ENCODE results near the gene SETD2. TPM values are rescaled to one million over a fixed set of nuclear protein-coding genes. Genes with fewer than 3 reads are reported as not detected.

Gene SETD2
- total and polyA plus RNA-seq, 9 of the 15 experiments (the other 6 are each of a cell fraction or from before 2014, with no cell fraction given): 8.2 to 44.0 (median 33.6) TPM

- no peak for TF ChIP-seq TFE3 (CRISPR knock-in tag; IDR thresholded peaks at IDR 0.05)
- 0 out of 2 replicates have a peak, but pooled peaks have one; percentile 1 for TF ChIP-seq STAT5A (IDR thresholded peaks at IDR 0.05; ENCODE audit: borderline replicate concordance, low read length)
- TF ChIP-seq PHF8 (IDR thresholded peaks at IDR 0.05; ENCODE audit: borderline replicate concordance, low read length): peak; percentile 96
- no peak for TF ChIP-seq PATZ1 (CRISPR knock-in tag; IDR thresholded peaks at IDR 0.05; ENCODE audit: borderline replicate concordance)
- no peak for TF ChIP-seq MYNN (IDR thresholded peaks at IDR 0.05)
- 0 out of 2 replicates have a peak, but pooled peaks have one; percentile 56 for TF ChIP-seq MYNN (CRISPR knock-in tag; IDR thresholded peaks at IDR 0.05)
- TF ChIP-seq ARNT (IDR thresholded peaks at IDR 0.05): no peak
- TF ChIP-seq CHD2 (IDR thresholded peaks at IDR 0.05; ENCODE audit: low read depth, low read length): peak; percentile 16; the same call in 1 of the 2 replicates
- no peak for TF ChIP-seq ATF3 (IDR thresholded peaks at IDR 0.05)
- TF ChIP-seq ATF3 (CRISPR knock-in tag; conservative IDR thresholded peaks at IDR 0.05): no peak
- TF ChIP-seq ESRRA (IDR thresholded peaks at IDR 0.05; ENCODE audit: borderline replicate concordance, low read depth): peak; percentile 42; the same call in 1 of the 2 replicates
- peak; percentile 95 for TF ChIP-seq TGIF2 (CRISPR knock-in tag; IDR thresholded peaks at IDR 0.05)
- 0 out of 2 replicates have a peak, but pooled peaks have one; percentile 26 for TF ChIP-seq ILF3 (IDR thresholded peaks at IDR 0.05; ENCODE audit: borderline replicate concordance)
- TF ChIP-seq CBX2 (IDR thresholded peaks at IDR 0.05; ENCODE audit: insufficient read depth, low read length, poor library complexity, severe bottlenecking): no peak
- no peak for TF ChIP-seq NCOA4 (IDR thresholded peaks at IDR 0.05; ENCODE audit: partially characterized antibody)
- no peak for TF ChIP-seq SPI1 (IDR thresholded peaks at IDR 0.05; ENCODE audit: borderline replicate concordance, low read depth, low read length)
- TF ChIP-seq ZNF57 (CRISPR knock-in tag; IDR thresholded peaks at IDR 0.05): 0 out of 2 replicates have a peak, but pooled peaks have one; percentile 48
- no peak for TF ChIP-seq OTX1 (CRISPR knock-in tag; IDR thresholded peaks at IDR 0.05)
- no peak for TF ChIP-seq KLF10 (CRISPR knock-in tag; IDR thresholded peaks at IDR 0.05)
- TF ChIP-seq ZNF263 (CRISPR knock-in tag; IDR thresholded peaks at IDR 0.05; ENCODE audit: borderline replicate concordance): no peak
- TF ChIP-seq MNT (conservative IDR thresholded peaks at IDR 0.05): 0 out of 4 replicates have a peak, but pooled peaks of 1 of the 2 experiments have one; percentile 51
- no peak for TF ChIP-seq ZNF75A (CRISPR knock-in tag; IDR thresholded peaks at IDR 0.05)
Measured at GRCh38 chr3:47163169-47164006, 525 bp downstream of the SETD2 start (continued).
